Natural killer cell (primary cell): Measurements from ENCODE around the gene CLEC4E. TPM values are rescaled to one million over a fixed set of nuclear protein-coding genes. Genes with fewer than 3 reads are reported as not detected.

Experiments used
- ATAC-seq, 3 donors: fragments of 150-1000 bp in 2 of 3; fragments of 200-7000 bp in 1 of 3; cut with Tn5 transposase; 1 replicate in 1 of 3; 2 replicates in 2 of 3; pipeline ENCODE4 v1.10.0; 2021; ENCODE audit warnings: mild to moderate bottlenecking in 2 of 3, moderate library complexity in 2 of 3
- DNase-seq, 2 donors: peaks; one replicate each; pipeline versions ENCODE4 v3.0.0 to v3.0.0-alpha.2; 2013 to 2021; ENCODE audit warnings: mixed read lengths in 1 of 2
- H3K27ac ChIP-seq: one replicate; pipeline ENCODE4 v1.5.1; 2013; ENCODE audit warnings: mild to moderate bottlenecking, low read length
- H3K27me3 ChIP-seq: one replicate; pipeline ENCODE4 v1.6.1; 2013; ENCODE audit warnings: low read length; ENCODE audit not compliant: control insufficient read depth, insufficient read depth
- H3K36me3 ChIP-seq: one replicate; pipeline ENCODE4 v1.6.1; 2013; ENCODE audit warnings: low read length; ENCODE audit not compliant: control insufficient read depth, insufficient read depth
- H3K4me1 ChIP-seq: one replicate; pipeline ENCODE4 v1.6.1; 2013; ENCODE audit warnings: low read length; ENCODE audit not compliant: control insufficient read depth, insufficient read depth
- H3K4me3 ChIP-seq: one replicate; pipeline ENCODE4 v1.5.1; 2013; ENCODE audit warnings: low read length
- H3K9me3 ChIP-seq: one replicate; pipeline ENCODE4 v1.6.1; 2013; ENCODE audit warnings: low read length; ENCODE audit not compliant: control insufficient read depth, insufficient read depth
- H3K27ac Mint-ChIP-seq, 2 donors: one replicate each; pipeline ENCODE4 v1.8.0; 2022; ENCODE audit warnings: mild to moderate bottlenecking in 2 of 2, mixed read lengths in 2 of 2, moderate library complexity in 1 of 2
- H3K27me3 Mint-ChIP-seq, 2 donors: one replicate each; pipeline ENCODE4 v1.8.0; 2022; ENCODE audit warnings: low read depth in 2 of 2, mixed read lengths in 2 of 2
- H3K36me3 Mint-ChIP-seq: one replicate; pipeline ENCODE4 v1.8.0; 2022; ENCODE audit warnings: mixed read lengths
- H3K4me1 Mint-ChIP-seq, 2 donors: one replicate each; pipeline ENCODE4 v1.8.0; 2022; ENCODE audit warnings: mixed read lengths in 2 of 2
- H3K4me3 Mint-ChIP-seq: one replicate; pipeline ENCODE4 v1.8.0; 2022; ENCODE audit warnings: mild to moderate bottlenecking, moderate library complexity, mixed read lengths
- H3K9me3 Mint-ChIP-seq, 2 donors: one replicate each; pipeline ENCODE4 v1.8.0; 2022; ENCODE audit warnings: mixed read lengths in 2 of 2
- CTCF ChIP-seq: fragments of 200-600 bp; IDR thresholded peaks from one replicate; pipeline ENCODE4 v1.8.0; 2022; ENCODE audit warnings: antibody characterized with exemption
- WGBS: methylation state at CpG from one replicate; pipeline ENCODE4 v1.1.7; 2013; ENCODE audit warnings: missing lambda C conversion rate; ENCODE audit not compliant: insufficient coverage; 5-methylcytosine and 5-hydroxymethylcytosine counted together
- intact Hi-C: fragments of 100-400 bp; cut with micrococcal nuclease; formaldehyde crosslinking; loops from one replicate; pipeline ENCODE4 v1.14.2; 2022
- total RNA-seq, 4 donors: library from RNA; stranded (reverse); fragments of 120-200 nt in 1 of 4; gene quantifications; one replicate each; pipeline versions ENCODE4 v1.2.3 to v1.2.4, GENCODE V29; 2013 to 2022

The CLEC4E gene
- total RNA-seq, 3 donors from 2014 or later (not counting 1 experiment from before 2014, with no cell fraction given) = 3.3 to 9.1 TPM; not detected in 1

- no peak overlapping the region for H3K27ac Mint-ChIP-seq
- DNase-seq (no peak), ATAC-seq (no peak)
- H3K9me3 Mint-ChIP-seq = no peaks in the 10 kb centered on the region
- no peaks in the 10 kb centered on the region for H3K36me3 Mint-ChIP-seq
- Histone ChIP-seq H3K36me3 (no peaks in the 10 kb centered on the region), H3K27ac (no peak overlapping the region), H3K9me3 (no peaks in the 10 kb centered on the region), H3K4me1 (no peaks in the 10 kb centered on the region), H3K4me3 (no peak overlapping the region), H3K27me3 (peaks cover 2% of the 10 kb centered on the region)
- no peak for TF ChIP-seq CTCF
- peaks cover 26 to 39% of the 10 kb centered on the region in 2 donors for H3K27me3 Mint-ChIP-seq
- 92% methylated on average over 3 of the region's 3 CpGs for WGBS
- H3K4me3 Mint-ChIP-seq = no peak overlapping the region
- H3K4me1 Mint-ChIP-seq = no peaks in the 10 kb centered on the region
- intact Hi-C loops = no loop called here
Measured at GRCh38 chr12:8508223-8508622, 32.5 kb downstream of the CLEC4E start.

- peaks cover 2% of the 10 kb centered on the region for H3K27me3 ChIP-seq
- 96% methylated on average over 3 of the region's 3 CpGs for WGBS
- no peaks in the 10 kb centered on the region for H3K4me1 Mint-ChIP-seq
- no peaks in the 10 kb centered on the region for H3K9me3 ChIP-seq
- H3K4me3 Mint-ChIP-seq = no peak overlapping the region
- ATAC-seq = no peak
- H3K27me3 Mint-ChIP-seq = peaks cover 23 to 35% of the 10 kb centered on the region in 2 donors
- intact Hi-C loops = no loop called here
- H3K27ac Mint-ChIP-seq = no peak overlapping the region
- DNase-seq = no peak
- H3K36me3 Mint-ChIP-seq = no peaks in the 10 kb centered on the region
- H3K36me3 ChIP-seq = no peaks in the 10 kb centered on the region
- H3K4me1 ChIP-seq = no peaks in the 10 kb centered on the region
- H3K9me3 Mint-ChIP-seq = no peaks in the 10 kb centered on the region
- no peak for TF ChIP-seq CTCF
- no peak overlapping the region for H3K27ac ChIP-seq
- no peak overlapping the region for H3K4me3 ChIP-seq
Measured at GRCh38 chr12:8507596-8507995, 33.1 kb downstream of the CLEC4E start.

- H3K27me3 ChIP-seq = no peaks in the 10 kb centered on the region
- H3K27ac ChIP-seq = no peak overlapping the region
- no peaks in the 10 kb centered on the region for H3K9me3 Mint-ChIP-seq
- WGBS = no CpG with 5 or more reads among the region's 1 CpG
- no peak for DNase-seq
- peaks cover 5 to 6% of the 10 kb centered on the region in 2 donors for H3K4me1 Mint-ChIP-seq
- intact Hi-C loops = no loop called here
- no peak overlapping the region for H3K27ac Mint-ChIP-seq
- no peak for TF ChIP-seq CTCF
- no peaks in the 10 kb centered on the region for H3K36me3 Mint-ChIP-seq
- no peaks in the 10 kb centered on the region for H3K36me3 ChIP-seq
- H3K27me3 Mint-ChIP-seq = peaks cover 12 to 29% of the 10 kb centered on the region in 2 donors
- no peak overlapping the region for H3K4me3 Mint-ChIP-seq
- no peaks in the 10 kb centered on the region for H3K4me1 ChIP-seq
- no peak overlapping the region for H3K4me3 ChIP-seq
- ATAC-seq = no peak
- H3K9me3 ChIP-seq = no peaks in the 10 kb centered on the region
Measured at GRCh38 chr12:8504351-8504750, 36.4 kb downstream of the CLEC4E start.

- Mint-ChIP-seq H3K9me3 (no peaks in the 10 kb centered on the region), H3K4me3 (no peak overlapping the region), H3K27me3 (peaks cover 14 to 25% of the 10 kb centered on the region in 2 donors), H3K36me3 (no peaks in the 10 kb centered on the region), H3K4me1 (peaks cover 5 to 6% of the 10 kb centered on the region in 2 donors), H3K27ac (no peak overlapping the region)
- H3K9me3 ChIP-seq = no peaks in the 10 kb centered on the region
- ATAC-seq (peak in 1 of 3 donors; percentile 58), DNase-seq (no peak)
- H3K4me1 ChIP-seq = no peaks in the 10 kb centered on the region
- no peak overlapping the region for H3K4me3 ChIP-seq
- no peaks in the 10 kb centered on the region for H3K36me3 ChIP-seq
- TF ChIP-seq CTCF = no peak
- no peak overlapping the region for H3K27ac ChIP-seq
- no peaks in the 10 kb centered on the region for H3K27me3 ChIP-seq
- WGBS = 0% methylated on average over 1 of the region's 3 CpGs
- intact Hi-C loops = no loop called here
Measured at GRCh38 chr12:8501720-8502119, 39.0 kb downstream of the CLEC4E start.
